Gastrocnemius medialis (tissue), 4 donors: ENCODE measurements around the gene GALNT18.

Experiments used
- CTCF ChIP-seq, 5 experiments: fragments of 450-650 bp in 3 of 5; fragments of 200-600 bp in 2 of 5; sonication (generic) in 2 of 5; IDR thresholded peaks in 4 of 5; conservative IDR thresholded peaks in 1 of 5; 1 replicate in 4 of 5; 2 replicates in 1 of 5; pipeline ENCODE4 v1.5.1; 2016 to 2019; ENCODE audit warnings: antibody characterized with exemption in 5 of 5, mild to moderate bottlenecking in 3 of 5, moderate library complexity in 3 of 5
- POLR2A ChIP-seq, 2 donors: fragments of 450-650 bp; IDR thresholded peaks; one replicate each; pipeline ENCODE4 v1.6.1; 2017; ENCODE audit warnings: antibody characterized with exemption in 2 of 2, mild to moderate bottlenecking in 2 of 2, moderate library complexity in 2 of 2

- TF ChIP-seq CTCF (IDR thresholded peaks at IDR 0.05 in 4 of 5, conservative IDR thresholded peaks at IDR 0.05 in 1 of 5) (no peak), POLR2A (IDR thresholded peaks at IDR 0.05) (no peak)
Observed at GRCh38 chr11:11329062-11329806, 292.6 kb downstream of the GALNT18 start.
